Activated CD4-positive, alpha-beta T cell treated with anti-CD3 and anti-CD28 coated beads, Interleukin-2, amount 50 U/mL, for 48 hours (primary cell): ENCODE results near the gene KLLN.
"Not testable (repeated sequence)": the region's sequence is repeated elsewhere in the genome, so short reads cannot be mapped to it uniquely, and the experiment has no call there.

Source experiments
- DNase-seq, 2 experiments: peaks; one replicate each; pipeline ENCODE4 v3.0.0-alpha.2; 2020

Gene KLLN

DNA sequence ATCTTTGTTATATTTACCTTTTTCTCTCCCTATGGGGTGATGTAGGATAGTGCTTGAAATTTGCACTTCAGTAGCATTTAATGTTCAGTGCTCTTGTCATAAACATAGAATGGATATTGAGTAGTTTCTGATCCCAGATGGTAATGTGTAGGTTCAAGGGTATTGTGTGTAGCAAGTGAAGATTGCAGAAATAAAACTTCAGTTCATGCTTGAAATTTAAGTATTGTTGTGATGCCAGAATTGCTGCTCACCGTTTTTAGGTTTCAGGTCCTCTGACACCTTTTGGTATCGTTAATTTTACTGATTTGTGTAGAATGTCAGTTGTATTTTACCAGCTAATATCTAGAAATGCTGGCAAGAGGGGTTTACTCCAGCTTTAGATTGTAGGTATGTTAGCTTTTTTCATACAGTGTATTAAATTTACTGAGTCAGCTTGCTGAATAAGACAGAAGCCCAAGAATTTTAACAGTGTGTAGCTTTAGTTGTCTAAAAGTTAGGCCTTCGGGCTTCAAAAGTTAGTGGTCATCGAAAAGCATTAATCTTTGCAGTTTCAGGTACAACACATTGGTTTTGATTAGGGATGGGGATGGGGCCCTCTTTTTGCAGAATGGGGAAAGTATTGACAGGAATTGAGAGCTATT, 2.0 kb upstream of the KLLN start:
- DNase-seq, result no peak

DNA sequence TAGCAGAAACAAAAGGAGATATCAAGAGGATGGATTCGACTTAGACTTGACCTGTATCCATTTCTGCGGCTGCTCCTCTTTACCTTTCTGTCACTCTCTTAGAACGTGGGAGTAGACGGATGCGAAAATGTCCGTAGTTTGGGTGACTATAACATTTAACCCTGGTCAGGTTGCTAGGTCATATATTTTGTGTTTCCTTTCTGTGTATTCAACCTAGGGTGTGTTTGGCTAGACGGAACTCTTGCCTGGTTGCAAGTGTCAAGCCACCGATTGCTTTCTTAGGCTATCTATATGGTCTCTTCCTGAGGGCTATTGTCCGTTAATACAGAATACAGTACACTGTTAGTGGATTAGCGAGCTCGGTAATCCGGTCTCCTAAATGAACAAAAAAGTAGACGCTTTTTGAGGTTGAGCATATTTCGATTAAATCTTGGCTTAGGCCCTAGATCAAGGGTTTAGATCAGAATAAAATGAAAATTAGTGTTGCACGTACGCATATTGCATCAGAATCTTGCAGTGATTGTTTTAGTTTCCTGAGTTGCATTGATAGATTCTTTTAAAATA, 1.2 kb upstream of the KLLN start:
- DNase-seq, result peak in 1 of 2 experiments; percentile 7

DNA sequence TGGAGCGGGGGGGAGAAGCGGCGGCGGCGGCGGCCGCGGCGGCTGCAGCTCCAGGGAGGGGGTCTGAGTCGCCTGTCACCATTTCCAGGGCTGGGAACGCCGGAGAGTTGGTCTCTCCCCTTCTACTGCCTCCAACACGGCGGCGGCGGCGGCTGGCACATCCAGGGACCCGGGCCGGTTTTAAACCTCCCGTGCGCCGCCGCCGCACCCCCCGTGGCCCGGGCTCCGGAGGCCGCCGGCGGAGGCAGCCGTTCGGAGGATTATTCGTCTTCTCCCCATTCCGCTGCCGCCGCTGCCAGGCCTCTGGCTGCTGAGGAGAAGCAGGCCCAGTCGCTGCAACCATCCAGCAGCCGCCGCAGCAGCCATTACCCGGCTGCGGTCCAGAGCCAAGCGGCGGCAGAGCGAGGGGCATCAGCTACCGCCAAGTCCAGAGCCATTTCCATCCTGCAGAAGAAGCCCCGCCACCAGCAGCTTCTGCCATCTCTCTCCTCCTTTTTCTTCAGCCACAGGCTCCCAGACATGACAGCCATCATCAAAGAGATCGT, 690 bp upstream of the KLLN start:
- peak; percentile 32 to 43 for DNase-seq

DNA sequence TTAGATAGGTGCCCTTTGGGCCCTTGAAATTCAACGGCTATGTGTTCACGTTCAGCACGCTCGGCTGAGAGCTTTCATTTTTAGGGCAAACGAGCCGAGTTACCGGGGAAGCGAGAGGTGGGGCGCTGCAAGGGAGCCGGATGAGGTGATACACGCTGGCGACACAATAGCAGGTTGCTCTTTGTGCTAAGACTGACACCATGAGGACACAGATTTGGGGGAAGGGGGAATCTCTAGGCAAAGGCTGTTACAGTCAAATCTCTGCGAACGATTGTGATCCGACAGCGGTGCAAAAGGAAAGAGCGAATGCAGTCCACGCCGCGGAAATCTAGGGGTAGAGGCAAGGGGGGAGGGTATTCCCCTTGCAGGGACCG, 667 bp downstream of the KLLN start:
- no peak for DNase-seq

DNA sequence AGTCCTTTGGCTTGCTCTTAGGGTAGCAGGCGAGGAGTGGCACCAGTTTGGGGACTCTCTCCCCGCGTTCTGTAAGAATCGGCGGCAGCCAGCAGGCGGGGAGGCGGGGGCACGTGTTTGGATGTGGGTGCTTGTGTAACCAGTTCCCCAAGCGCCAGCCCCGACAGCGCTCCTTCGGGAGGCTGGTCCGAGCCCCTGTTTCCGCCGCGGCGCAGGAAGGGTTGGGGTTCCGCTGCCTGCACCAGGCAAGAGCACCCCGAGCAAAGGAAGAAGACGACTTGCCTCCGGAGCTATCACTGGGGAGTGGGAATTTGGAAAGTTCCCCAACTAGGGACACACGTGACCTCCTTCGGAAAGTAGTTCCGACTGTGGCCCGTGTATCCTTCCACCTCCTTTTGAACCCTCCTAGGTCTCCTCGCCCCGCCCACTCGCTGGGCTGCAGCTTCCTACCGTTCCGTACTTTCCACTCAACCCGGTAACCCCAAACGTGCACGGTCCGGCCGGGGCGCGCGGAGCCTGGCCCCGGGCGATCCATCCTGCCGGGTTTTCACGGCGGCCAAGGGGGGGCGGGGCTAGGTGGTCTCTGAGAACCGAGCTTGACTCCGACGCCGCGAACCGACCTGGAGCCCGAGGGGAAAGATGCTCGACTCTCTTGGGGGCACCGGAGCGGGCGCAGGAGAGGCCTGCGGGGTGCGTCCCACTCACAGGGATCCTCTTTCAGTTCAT, 1.2 kb downstream of the KLLN start:
- peak; percentile 94 for DNase-seq

DNA sequence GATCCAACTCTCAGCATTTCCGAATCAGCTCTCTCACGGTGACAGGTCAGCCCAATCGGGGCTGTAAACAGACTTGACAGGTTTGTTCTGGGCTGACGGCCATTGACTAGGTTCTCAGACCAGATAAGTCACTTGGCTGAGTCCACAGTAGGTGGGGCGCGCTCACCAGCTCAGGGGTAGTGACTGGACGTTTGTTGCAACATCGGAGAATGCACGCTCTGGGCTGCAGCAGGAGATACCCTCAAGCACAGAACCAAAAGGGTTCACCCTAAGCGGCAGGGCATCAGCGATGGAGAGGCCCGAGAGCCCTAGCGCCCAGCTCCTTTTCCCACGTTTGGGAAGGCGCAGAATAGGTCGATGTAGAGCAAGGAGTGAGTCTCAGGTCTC, 1.8 kb downstream of the KLLN start:
- DNase-seq, result peak in 1 of 2 experiments; percentile 4

DNA sequence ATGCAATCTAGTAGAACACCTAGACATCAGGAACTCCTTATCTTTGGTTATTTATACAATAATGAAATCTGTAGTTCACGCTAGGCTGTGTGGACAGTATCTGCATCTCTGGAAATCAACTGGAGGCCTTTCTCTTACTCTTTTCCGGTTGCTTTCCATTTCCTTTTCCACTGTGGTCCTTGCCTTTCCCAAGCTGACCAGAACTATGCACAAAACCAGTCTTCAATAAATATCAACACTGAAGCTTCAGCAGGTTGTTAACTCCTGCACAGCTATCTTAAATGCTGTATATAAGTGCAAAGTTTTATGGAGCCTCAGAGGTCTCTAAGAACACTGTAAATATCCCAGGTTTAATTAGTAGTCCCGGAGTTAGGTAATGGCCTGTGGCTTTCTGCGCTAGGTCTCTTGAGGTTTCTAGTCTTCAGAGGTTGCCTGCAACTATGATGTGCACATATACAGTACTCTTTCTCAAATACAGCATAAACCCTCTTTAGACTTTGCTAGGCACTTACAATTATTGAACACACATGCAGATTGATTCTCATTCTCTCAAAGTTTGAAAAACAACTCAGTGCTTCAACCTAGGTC, 2.4 kb downstream of the KLLN start:
- DNase-seq, result no peak

DNA sequence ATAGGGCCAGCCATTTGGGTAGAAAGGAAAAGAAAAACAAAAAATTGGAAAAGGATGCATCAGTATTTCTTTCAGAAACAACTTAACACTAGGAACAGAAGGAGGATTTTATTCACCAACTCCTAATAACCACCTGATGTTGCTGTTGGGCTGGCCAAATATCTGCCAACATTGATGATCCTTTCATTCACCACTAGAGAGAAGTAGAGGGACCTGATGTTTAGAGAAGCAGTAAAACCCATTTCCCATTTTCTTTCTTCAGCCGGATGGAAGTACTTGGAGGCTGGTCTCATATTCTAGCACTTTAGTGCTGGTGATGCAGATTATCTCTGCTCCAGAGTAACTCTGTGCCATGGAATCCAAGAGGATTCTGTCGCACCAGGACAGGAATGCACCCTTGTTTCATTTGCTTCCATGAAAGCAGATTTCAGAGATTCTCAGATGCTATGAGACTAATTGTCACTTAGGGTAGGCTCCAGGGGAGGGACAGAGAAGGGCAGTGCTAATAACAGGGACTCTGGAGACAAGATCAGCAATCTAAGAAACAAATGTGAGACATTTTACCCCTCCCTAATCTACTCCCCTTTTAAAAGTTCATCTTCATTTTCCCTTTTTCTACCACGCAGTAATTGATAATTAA, 3.1 kb downstream of the KLLN start:
- no peak for DNase-seq

DNA sequence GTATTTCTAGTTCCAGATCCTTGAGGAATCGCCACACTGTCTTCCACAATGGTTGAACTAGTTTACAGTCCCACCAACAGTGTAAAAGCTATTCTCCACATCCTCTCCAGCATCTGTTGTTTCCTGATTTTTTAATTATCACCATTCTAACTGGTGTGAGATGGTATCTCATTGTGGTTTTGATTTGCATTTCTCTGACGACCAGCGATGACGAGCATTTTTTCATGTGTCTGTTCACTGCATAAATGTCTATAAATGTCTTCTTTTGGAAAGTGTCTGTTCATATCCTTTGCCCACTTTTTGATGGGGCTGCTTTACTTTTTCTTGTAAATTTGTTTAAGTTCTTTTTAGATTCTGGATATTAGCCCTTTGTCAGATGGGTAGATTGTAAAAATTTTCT, 7.7 kb downstream of the KLLN start:
- not testable (repeated sequence) for DNase-seq

DNA sequence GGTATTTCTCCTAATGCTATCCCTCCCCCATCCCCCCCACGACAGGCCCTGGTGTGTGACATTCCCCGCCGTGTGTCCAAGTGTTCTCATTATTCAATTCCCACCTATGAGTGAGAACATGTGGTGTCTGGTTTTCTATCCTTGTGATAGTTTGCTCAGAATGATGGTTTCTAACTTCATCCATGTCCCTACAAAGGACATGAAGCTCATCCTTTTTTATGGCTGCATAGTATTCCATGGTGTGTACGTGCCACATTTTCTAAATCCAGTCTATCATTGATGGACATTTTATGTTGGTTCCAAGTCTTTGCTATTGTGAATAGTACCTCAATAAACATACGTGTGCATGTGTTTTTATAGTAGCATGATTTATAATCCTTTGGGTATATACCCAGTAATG, 8.1 kb downstream of the KLLN start:
- DNase-seq, result not testable (repeated sequence)

DNA sequence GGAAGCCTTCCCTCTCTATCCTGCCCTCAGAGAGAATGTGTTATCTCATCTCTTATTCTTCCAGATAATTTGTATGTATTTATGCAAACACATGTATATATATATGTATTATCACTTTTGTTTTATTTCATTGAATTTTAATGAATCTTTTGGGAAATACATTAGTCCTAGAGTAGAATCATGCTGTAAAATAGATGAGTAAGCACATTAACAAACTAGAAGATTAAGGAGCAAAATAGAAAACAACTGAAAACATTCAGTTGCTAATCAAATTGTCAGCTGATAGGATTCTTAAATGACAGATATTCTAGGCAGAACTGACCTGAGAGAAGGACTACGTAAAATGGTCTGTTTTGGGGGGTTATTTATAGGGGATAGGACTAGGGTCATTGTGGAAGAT, 11.2 kb downstream of the KLLN start:
- DNase-seq, result no peak

DNA sequence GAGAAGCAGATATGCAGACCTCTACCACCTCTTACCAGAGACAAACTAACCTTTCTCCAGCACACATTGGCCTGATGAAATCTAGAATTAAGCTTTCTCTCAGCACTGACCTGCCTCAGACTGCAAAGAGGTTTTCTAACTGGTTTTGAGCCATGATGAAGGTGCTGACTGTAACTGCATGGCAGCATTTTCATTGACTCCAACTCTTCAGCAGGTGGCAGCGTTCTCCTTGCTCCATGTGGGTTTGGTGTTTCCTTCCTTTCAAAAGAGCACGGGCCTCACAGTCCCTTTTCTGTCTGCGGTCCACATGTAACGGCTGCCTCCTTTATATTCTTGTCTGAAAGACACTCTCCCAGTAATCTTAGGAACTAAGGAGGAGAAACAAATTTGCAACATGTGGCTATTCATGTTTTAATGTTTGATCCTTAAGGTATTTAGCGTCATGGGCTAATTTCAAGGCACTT, 12.6 kb downstream of the KLLN start:
- DNase-seq, result peak; percentile 28 to 40

DNA sequence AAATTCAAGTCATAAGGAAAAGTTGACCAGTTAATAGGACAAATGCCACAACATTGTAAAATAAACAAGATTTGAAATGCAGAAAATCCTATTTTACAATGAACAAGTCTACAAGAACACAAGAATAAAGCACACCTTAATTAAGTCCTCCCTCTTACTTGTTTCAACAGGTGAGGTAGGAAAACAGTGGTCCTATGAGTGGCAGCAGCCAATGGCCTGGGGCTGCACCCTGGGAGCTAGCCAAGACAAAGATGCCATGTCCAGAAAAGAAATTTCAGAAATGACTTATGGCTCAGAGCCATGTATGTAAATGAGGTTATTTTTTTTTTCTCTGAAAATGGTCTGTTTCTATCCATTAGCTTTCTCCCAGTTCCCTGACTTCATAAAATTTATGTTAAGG, 14.3 kb downstream of the KLLN start:
- DNase-seq, result no peak

DNA sequence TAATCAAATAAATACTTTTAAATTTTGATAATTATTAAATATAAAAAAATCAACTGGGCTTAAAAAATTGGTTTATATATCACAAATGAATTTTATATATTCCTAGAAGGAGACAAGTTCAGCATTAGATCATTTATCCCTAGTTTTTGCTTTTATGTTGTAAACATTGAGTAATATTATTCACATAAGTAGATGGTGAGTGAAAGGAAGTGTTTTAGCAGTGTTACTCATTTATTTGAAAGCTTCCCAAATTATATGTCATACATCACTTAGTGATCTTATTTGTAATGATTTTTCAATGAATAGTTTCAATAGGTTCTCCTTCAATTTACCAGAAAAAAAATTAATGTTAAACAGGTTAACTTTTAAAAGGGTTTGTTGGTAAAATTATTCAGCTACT, 15.8 kb downstream of the KLLN start:
- DNase-seq, result no peak

DNA sequence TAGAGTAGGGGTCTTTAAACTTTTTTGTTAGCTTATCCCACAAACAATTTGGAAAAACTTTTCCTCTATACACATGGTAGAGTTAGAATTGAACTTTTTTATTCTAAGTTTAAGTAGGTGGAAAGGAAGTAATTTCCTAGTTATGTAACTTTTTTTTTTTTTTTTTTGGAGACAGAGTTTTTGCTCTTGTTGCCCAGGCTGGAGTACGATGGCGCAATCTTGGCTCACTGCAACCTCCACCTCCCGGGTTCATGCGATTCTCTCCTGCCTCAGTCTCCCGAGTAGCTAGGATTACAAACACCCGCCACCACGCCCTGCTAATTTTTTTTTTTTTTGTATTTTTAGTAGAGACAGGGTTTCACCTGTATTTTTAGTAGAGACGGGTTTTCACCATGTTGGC, 16.6 kb downstream of the KLLN start:
- DNase-seq, result not testable (repeated sequence)

DNA sequence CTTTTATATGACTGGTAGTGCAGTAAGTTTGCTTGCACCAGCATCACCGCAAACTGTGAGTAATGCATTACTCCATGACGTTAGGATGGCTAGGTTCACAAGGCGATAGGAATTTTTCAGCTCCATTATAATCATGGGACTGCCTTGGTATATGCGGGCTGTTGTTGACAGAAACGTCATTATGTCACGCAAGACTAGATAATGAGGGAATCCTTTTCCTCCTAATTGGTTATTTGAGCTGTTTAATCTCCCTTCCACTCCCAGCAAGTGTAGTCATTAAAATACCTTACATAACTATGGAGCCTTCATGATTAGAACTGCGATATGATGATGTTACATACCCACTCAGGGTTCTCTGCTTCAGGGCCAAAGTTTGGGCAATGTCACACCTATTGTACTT, 17.3 kb downstream of the KLLN start:
- no peak for DNase-seq

DNA sequence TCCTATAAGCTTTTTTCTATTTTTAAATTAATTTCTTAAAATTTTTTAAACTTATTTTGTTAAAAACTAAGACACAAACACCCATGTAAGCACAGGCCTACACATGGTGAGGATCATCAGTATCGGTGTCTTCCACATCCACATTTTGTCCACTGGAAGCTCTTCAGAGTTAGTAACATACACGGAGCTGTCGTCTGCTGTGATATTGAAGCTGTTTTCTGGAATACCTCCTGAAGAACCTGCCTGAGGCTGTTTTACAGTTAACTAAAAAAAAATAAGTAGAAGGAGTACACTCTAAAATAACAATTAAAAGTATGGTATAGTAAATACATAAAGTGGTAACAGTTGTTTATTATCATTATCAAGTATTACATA, 17.7 kb downstream of the KLLN start:
- DNase-seq, result no peak

DNA sequence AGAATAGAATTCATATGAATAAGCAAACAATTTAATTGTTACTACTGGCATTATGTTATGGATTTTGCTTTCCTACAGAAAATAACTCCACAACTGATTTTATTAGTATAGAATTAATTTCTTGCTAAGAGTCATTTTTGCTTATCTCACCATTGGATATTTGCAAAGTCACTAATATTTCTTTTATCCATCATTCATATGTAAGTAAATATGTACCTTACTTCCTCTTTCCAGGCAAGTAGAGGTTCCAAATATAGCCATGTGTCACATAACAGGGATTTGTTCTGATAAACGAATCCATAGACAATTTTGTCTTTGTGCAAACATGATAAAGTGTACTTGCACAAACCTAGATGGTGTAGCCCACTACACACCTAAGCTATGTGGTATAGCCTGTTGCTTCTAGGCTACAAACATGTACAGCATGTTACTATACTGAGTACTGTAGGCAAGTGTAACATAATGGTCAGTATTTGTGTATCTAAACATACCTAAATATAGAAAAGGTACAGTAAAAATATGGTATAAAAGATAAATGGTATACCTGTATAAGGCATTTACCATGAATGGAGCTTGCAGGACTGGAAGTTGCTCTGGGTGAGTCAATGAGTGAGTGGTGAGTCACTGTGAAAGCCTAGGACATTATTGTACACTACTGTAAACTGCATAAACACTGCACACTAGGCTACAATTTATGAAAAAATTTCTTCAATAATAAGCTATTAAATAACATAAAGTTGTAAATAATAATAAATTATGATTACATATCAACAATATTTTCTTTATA, 18.3 kb downstream of the KLLN start:
- no peak for DNase-seq

DNA sequence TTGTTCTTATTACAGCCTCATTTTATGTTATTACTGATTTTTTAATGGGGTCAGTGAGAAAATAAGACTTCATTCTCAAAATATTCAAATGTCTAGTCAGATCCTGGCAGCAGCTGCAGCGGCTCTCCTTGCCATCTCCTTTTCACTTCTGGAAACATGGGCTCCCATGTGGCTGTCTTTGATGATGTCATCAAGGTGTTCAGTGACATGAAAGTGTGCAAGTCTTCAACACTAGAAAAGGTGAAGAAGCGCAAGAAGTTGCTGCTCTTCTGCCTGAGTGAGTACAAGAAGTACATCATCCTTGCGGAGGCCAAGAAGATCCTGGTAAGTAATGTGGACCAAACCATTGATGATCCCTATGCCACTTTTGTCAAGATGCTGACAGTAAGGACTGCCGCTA, 19.6 kb downstream of the KLLN start:
- DNase-seq, result no peak

DNA sequence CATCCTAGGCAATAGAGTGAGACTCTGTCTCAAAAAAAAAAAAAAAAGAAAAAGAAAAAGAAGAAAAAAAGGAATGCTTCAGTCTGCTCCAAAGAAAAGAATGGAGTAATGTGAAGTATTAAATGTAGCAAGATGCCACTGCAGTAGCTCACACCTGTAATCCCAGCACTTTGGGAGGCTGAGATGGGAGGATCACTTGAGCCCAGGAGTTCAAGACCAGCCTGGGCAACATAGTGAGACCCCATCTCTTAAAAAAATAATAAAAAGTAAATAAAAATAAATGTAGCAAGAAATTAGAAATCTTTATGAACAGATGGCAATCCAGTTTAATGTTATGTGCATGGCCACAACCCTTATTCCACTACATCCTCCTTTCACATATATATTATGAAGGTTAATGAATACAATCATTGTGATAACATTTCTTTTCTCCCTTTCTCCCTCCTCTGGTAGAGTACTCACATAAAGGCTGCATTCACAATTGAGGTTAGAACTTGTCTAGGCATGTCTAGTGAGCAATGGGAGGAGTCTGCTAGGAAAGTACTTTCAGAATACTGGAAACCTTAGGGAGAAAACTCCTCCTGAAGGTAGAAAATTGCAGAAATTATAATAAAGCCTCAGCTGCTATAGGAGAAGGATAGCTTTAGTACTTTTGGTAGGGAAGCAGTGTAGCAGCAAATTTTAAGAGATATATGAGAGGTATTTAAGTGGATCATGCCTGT, 20.4 kb downstream of the KLLN start:
- no peak for DNase-seq

DNA sequence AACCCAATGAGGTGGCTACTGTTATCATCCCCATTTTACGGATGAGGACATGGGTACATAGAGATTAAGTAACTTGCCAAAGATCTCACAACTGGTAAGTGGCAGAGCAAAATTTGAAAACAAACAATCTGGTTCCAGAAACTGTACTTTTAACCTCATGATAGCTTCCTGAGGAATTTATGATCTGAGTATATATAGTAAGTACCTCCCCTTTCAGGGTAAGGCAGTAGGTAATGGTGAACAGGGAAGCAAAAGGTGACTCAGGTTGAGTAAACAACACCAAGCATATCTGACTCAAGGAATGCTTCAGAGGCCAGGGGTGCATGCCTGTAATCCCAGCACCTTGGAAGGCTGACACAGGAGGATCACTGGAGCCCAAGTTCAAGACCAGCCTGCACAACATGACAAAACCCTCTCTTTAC, 21.1 kb downstream of the KLLN start:
- no peak for DNase-seq

DNA sequence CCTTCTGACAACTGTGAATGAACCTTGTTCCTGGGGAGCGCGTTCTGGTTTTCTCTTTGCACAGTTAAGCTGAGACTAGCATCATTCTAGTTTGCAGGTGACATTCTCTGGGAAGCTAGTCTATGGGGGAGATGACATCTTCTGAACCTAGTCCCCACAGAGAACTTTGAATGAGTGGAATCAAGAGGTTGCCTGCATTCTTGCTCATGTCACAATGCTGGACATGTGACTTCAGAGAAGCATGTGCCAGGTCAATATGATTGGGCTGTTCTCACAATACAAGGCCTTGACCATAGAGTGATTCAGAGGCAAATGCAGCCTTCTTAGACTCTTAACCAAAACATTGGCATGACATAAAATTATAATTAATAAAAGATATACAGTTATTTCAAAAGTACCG, 22.1 kb downstream of the KLLN start:
- DNase-seq, result no peak
